Right renal pelvis (tissue), 4 donors: ENCODE data around the gene COA1. TPM values are rescaled to one million over a fixed set of nuclear protein-coding genes. Genes with fewer than 3 reads are reported as not detected.
"Not testable (repeated sequence)": the region's sequence is repeated elsewhere in the genome, so short reads cannot be mapped to it uniquely, and the experiment has no call there.

Experiments used
- DNase-seq, 4 donors: peaks; one replicate each; pipeline ENCODE4 v3.0.0-alpha.2; 2013; ENCODE audit warnings: low read depth in 4 of 4, low spot score in 3 of 4, missing footprints in 1 of 4
- polyA plus RNA-seq, 4 donors: library from polyadenylated mRNA; unstranded; fragments of 120-200 nt; gene quantifications; one replicate each; pipeline ENCODE4 v1.2.1, GENCODE V29; 2013; ENCODE audit not compliant: insufficient read length in 4 of 4

The COA1 gene
- polyA plus RNA-seq, 4 donors = 64.0 to 73.5 (median 69.8) TPM

GRCh38 chr7:43693687-43694398 is 35.5 kb downstream of the COA1 start:
- no peak for DNase-seq

DNA sequence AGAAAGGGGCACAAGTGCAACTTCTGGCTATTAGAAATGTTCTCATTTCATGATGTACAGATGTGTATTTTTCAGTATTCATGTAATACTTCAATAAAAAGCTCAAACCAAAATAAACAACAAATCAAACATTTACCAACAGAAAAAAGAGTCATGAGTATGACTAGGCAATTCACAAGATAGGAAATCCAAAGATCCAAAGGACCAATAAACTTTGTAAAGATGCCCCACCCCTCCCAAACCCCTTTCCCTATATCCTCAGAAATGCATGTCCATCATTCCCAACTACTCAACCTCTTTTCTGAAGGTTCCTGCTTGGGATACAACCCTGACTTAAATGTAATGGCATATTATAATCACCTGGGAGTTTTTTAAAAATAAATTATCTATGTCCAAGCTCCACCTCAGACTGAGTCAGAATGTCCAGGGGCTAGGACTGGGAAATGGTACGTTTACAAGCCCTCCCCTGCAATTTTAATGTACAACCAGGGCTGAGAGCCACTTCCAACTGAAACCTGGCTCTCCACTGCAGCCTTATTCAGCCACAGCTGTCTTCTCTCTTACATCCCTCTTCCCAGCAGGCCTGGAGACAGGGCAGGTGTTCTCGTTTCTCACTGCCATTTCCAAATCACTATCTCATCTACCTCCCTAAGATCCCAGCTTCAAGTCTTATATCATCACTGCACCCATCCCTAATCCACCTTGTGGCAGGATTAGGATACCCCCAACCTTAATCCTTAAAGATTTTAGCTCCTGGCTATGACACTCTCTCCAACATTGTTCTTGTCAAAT is 36.5 kb downstream of the COA1 start:
- no peak for DNase-seq

DNA sequence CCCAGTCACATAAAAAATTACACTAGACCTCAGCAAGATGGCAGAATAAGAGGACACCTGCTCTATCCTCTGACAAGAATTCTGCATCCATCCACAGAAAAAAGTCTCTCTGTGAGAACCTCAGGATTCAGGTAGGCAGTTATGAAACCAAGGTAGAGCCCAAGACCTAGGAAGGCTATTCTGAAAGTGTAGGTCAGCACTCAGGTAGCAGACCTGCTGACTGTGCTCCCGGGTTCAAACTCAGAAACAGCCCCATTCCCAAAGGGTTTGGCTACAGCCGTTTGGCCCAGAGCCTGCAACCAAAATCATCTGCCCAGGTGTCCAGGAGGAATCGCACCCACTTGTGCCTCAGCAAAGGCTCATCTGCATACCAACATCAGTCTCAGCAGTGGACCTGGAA is 37.7 kb downstream of the COA1 start:
- no peak for DNase-seq

DNA sequence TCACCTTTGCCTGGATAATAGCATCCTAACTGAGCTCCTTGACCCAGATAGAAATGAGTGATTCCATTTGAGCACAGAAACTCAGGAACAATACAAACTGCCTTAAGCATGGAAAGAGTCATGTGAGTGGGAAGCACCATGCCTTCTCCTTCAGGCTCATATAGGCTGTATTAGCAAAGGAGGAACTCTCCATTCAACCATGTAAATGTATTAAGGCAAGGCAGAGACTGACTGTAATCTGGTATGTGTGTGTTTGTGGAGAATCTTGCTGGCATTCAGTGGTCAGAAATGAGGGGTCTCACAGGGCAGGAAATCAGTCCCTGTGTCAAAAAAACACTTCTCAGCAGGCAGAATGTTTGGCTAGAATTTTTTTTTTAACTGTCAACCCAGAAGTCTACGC is 40.2 kb downstream of the COA1 start:
- DNase-seq = no peak

- not testable (repeated sequence) for DNase-seq
These were observed 41.5 kb downstream of the COA1 start for GRCh38 chr7:43687866-43688265.

GRCh38 chr7:43686991-43687390 is 42.3 kb downstream of the COA1 start:
- DNase-seq = no peak

DNA sequence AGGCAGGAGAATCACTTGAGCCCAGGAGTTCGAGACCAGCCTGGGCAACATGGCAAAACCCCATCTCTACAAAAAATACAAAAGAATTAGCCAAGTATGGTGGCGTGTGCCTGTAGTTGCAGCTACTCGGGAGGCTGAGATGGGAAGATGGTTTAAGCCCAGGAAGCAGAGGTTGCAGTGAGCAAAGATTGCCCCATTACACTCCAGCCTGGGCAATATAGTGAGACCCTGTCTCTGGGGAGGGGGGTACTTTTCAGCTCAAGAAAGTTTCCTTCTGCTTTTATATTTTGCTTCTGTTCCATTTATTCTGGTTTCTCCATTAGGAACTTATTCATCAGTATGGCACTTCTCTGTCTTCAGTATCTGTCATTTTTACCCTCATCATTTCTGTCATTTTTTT is 48.6 kb downstream of the COA1 start:
- no peak for DNase-seq

DNA sequence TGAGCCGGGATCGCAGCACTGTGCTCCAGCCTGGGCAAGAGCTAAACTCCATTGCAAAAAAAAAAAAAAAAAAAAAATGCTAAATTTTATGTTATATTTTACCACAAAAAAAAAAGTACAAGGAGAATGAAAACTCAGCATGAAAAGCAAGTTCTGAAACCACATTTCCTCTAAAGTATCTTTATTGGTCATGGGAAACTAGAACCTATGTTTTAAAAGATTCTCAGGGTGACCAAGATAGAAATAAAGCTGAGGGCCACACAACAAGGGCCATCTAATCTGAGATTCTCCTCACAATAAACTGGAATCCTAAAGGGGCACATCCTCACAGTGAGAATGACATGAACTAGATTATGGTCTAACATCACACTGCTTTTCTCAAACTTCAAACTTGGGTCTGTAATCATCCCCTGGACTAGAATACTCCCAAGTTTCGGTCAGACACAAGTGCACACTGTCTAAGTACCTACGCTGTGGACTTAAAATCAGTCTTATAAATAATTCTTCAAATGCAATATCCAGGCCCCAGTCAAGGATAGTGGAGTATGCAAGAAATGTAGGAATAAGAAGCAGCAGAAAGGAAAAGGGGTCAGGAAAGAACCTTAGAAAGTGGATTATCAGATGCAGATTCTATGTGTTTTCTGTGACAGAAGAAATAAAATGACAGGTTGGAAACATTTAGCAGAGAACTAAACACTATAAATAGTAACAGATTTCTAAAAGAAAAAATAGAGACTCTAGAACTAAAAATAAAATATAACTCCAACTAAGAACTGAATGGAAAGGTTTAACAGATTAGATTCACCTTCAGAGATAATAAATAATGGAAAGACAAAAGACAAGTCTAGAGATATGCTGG is 49.9 kb downstream of the COA1 start:
- DNase-seq = no peak

- no peak for DNase-seq
These were observed 51.0 kb downstream of the COA1 start for GRCh38 chr7:43678315-43678714.

- DNase-seq = no peak
These were observed 51.5 kb downstream of the COA1 start for GRCh38 chr7:43677864-43678263.

- DNase-seq = no peak
These were observed 54.5 kb downstream of the COA1 start for GRCh38 chr7:43674559-43675436.

DNA sequence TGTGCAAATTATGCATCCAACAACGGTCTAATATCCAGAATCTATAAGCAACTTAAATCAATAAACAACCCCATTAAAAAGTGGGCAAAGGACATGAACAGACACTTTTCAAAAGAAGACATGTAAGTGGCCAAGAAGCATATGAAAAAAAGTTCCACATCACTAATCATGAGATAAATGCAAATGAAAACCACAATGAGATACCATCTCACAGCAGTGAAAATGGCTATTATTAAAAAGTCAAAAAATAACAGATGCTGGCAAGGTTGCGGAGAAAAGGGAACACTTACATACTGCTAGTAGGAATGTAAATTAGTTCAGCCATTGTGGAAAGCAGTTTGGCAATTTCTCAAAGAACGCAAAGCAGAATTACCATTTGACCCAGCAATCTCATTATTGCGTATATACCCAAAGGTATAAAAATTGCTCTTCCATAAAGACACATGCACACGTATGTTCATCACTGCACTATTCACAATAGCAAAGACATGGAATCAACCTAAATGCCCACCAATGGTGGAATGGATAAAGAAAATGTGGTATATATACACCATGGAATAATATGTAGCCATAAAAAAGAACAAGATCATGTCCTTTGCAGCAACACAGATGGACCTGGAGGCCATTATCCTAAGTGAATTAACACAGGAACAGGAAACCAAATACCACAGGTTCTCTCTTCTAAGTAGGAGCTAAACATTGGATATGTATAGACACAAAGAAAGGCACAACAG is 55.9 kb downstream of the COA1 start:
- DNase-seq = not testable (repeated sequence)

DNA sequence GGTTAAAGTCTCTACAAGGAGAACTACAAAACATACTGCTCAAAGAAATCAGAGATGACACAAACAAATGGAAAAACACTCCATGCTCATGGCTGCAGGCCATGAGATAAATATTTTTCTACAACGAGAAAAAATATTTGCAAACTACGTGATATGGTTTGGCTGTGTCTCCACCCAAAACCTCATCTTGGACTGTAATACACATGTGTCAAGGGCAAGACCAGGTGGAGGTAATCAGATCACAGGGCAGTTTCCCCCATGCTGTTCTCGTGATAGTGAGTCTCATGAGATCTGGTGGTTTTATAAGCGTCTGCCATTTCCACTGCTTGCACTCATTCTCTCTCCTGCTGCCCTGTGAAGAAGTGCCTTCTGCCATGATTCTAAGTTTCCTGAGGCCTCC is 57.8 kb downstream of the COA1 start:
- DNase-seq = no peak

DNA sequence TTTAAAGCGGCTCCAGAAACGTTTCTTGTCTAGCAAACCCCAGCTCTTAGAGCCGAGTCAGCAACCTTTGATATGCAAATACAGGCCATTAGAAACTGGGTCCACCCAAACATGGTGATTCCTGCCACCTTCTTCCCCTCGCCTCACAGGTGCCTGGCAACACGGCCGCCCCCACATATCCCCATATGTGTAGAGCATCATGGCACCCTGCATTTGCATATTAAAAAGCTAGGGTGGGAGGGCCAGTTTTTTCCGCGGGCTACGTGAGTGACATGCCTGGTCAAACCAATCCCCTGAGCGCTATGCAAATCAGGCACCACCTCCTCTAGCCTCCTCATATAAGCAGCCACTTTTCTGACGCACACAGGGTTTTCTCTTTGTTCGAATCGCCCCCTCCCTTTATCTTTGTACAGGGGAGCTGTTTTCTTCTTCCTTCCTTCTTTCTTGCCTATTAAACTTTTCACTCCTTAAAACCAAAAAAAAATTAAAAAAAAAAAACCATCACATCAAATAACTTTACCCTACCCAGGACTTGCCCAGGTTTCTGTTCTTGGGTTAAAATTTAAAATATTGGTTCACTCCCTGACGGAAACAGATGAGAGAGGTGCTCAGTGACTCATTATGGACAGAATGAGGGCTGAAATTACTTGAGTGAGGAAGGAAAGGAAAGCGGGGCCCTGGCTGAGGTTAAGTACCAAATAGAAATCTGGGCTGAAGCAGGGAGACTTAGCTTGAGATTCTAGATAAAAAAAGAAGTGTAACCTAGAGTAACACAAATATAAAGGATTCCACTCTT is 59.8 kb downstream of the COA1 start:
- no peak for DNase-seq

- no peak for DNase-seq
These were observed 61.3 kb downstream of the COA1 start for GRCh38 chr7:43668035-43668434.

GRCh38 chr7:43666938-43667337 is 62.4 kb downstream of the COA1 start:
- no peak for DNase-seq

DNA sequence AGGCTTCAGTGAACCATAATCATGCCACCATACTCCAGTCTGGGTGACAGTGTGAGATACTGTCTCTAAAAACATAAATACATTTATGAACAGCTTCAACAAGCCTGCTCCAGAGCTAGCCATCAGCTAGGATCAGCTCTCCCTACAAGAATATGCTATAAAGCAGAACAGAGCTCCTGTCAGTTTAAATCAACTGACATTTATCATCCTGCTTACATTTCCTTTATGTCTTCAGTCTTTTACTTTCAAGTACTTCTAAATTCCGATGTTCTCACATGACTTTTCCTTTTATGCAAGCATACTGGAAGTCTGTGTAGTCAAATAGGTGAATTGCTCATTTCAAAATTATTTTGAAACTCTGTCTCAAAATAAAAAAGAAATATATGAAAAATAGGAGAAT is 64.6 kb downstream of the COA1 start:
- DNase-seq = no peak

DNA sequence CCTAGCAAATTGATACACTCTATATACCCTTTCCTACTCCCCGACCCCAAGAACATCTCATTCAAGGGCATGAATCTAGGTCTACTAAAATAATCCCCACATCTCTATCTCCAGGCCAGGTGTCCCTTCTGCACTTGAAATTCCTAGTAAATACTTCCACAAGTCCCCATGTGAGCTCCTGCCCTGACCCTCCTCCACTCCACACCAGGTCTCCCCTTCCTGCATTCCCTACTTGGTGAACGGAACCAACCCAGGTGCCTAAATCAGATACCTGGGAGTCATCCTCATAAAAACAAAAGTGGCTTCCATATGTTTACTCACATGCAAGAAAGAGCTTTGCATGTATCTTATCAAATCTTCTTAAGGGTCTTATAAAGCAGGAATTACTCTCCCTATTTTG is 69.2 kb downstream of the COA1 start:
- no peak for DNase-seq

GRCh38 chr7:43659549-43659896 is 69.8 kb downstream of the COA1 start:
- no peak for DNase-seq
